ENCODE data around the gene PSMC4.

Gene PSMC4

GRCh38 chr19:39995794-39996193 lies 24.8 kb downstream of the PSMC4 start:
- no peak for DNase-seq

- DNase-seq = peak in 3 of 5 experiments; percentile 4 to 80 (median 24)
Measured at GRCh38 chr19:39996218-39996810, 25.3 kb downstream of the PSMC4 start.

GRCh38 chr19:39996811-39997637 lies 26.1 kb downstream of the PSMC4 start, which contains the start of gene ZNF546:
Gene ZNF546 (plus strand): TSS chr19:39997060. CDS start chr19:39998327, 1,267 bp downstream.
- peak; percentile 68 to 95 (median 86) for DNase-seq

GRCh38 chr19:39997638-39998216 lies 26.8 kb downstream of the PSMC4 start:
- peak in 1 of 5 experiments; percentile 70 for DNase-seq

GRCh38 chr19:39998501-39998900 lies 27.5 kb downstream of the PSMC4 start:
- DNase-seq = no peak

- DNase-seq = no peak
Measured at GRCh38 chr19:40005691-40006272, 34.8 kb downstream of the PSMC4 start.

- DNase-seq = no peak
Measured at GRCh38 chr19:40006273-40006691, 35.3 kb downstream of the PSMC4 start.

- no peak for DNase-seq
Measured at GRCh38 chr19:40009674-40010073, 38.7 kb downstream of the PSMC4 start.

- DNase-seq = no peak
Measured at GRCh38 chr19:40013991-40014390, 43.0 kb downstream of the PSMC4 start.

GRCh38 chr19:40023969-40024368 lies 53.0 kb downstream of the PSMC4 start:
- no peak for DNase-seq

GRCh38 chr19:40025938-40026596 lies 55.1 kb downstream of the PSMC4 start:
- DNase-seq = no peak

- DNase-seq = no peak
Measured at GRCh38 chr19:40026597-40026970, 55.6 kb downstream of the PSMC4 start.

Measured in T-helper 2 cell (primary cell).